ENCODE data around the gene UPB1.
"Not testable (repeated sequence)": the region's sequence is repeated elsewhere in the genome, so short reads cannot be mapped to it uniquely, and the experiment has no call there.

Gene UPB1

GRCh38 chr22:24482575-24482974 lies 12.6 kb upstream of the UPB1 start:
- no peak for DNase-seq (ENCODE audit: low read depth in 2 of 2)

- DNase-seq (ENCODE audit: low read depth in 2 of 2) = no peak
Observed at GRCh38 chr22:24482998-24483397, 12.1 kb upstream of the UPB1 start.

GRCh38 chr22:24483976-24484545 lies 11.1 kb upstream of the UPB1 start:
- no peak for DNase-seq (ENCODE audit: low read depth in 2 of 2)

- DNase-seq (ENCODE audit: low read depth in 2 of 2) = no peak
Observed at GRCh38 chr22:24485170-24485569, 10.0 kb upstream of the UPB1 start.

- DNase-seq (ENCODE audit: low read depth in 2 of 2) = no peak
Observed at GRCh38 chr22:24485608-24486007, 9.5 kb upstream of the UPB1 start.

- peak in 1 of 2 donors; percentile 42 for DNase-seq (ENCODE audit: low read depth in 2 of 2)
Observed at GRCh38 chr22:24486501-24486921, 8.6 kb upstream of the UPB1 start.

- no peak for DNase-seq (ENCODE audit: low read depth in 2 of 2)
Observed at GRCh38 chr22:24489011-24489410, 6.1 kb upstream of the UPB1 start.

GRCh38 chr22:24489434-24489833 lies 5.7 kb upstream of the UPB1 start:
- DNase-seq (ENCODE audit: low read depth in 2 of 2) = not testable (repeated sequence)

- no peak for DNase-seq (ENCODE audit: low read depth in 2 of 2)
Observed at GRCh38 chr22:24492391-24492790, 2.7 kb upstream of the UPB1 start.

- no peak for DNase-seq (ENCODE audit: low read depth in 2 of 2)
Observed at GRCh38 chr22:24494167-24494527, 985 bp upstream of the UPB1 start.

GRCh38 chr22:24495365-24495675 lies 188 bp downstream of the UPB1 start:
- no peak for DNase-seq (ENCODE audit: low read depth in 2 of 2)

- DNase-seq (ENCODE audit: low read depth in 2 of 2) = no peak
Observed at GRCh38 chr22:24496234-24496633, 1.1 kb downstream of the UPB1 start.

GRCh38 chr22:24496661-24497060 lies 1.5 kb downstream of the UPB1 start:
- DNase-seq (ENCODE audit: low read depth in 2 of 2) = no peak

- DNase-seq (ENCODE audit: low read depth in 2 of 2) = no peak
Observed at GRCh38 chr22:24497841-24498258, 2.7 kb downstream of the UPB1 start.

GRCh38 chr22:24498824-24499223 lies 3.7 kb downstream of the UPB1 start:
- DNase-seq (ENCODE audit: low read depth in 2 of 2) = no peak

- DNase-seq (ENCODE audit: low read depth in 2 of 2) = no peak
Observed at GRCh38 chr22:24499706-24500276, 4.7 kb downstream of the UPB1 start.

- no peak for DNase-seq (ENCODE audit: low read depth in 2 of 2)
Observed at GRCh38 chr22:24500277-24500820, 5.2 kb downstream of the UPB1 start.

- DNase-seq (ENCODE audit: low read depth in 2 of 2) = no peak
Observed at GRCh38 chr22:24501301-24502005, 6.3 kb downstream of the UPB1 start.

- no peak for DNase-seq (ENCODE audit: low read depth in 2 of 2)
Observed at GRCh38 chr22:24502034-24502433, 6.9 kb downstream of the UPB1 start.

- DNase-seq (ENCODE audit: low read depth in 2 of 2) = no peak
Observed at GRCh38 chr22:24502541-24502940, 7.4 kb downstream of the UPB1 start.

GRCh38 chr22:24503137-24503842 lies 8.2 kb downstream of the UPB1 start:
- peak; percentile 41 to 50 for DNase-seq (ENCODE audit: low read depth in 2 of 2)

GRCh38 chr22:24503843-24504338 lies 8.8 kb downstream of the UPB1 start:
- DNase-seq (ENCODE audit: low read depth in 2 of 2) = no peak

Data from stimulated activated CD4-positive, alpha-beta T cell treated with anti-CD3 and anti-CD28 coated beads, Interleukin-4, amount 100 ng/mL, for 48 hours (primary cell).